ENCODE measurements around the gene IGFBP4.
"Not testable (repeated sequence)": the region's sequence is repeated elsewhere in the genome, so short reads cannot be mapped to it uniquely, and the experiment has no call there.

IGFBP4 gene

DNA sequence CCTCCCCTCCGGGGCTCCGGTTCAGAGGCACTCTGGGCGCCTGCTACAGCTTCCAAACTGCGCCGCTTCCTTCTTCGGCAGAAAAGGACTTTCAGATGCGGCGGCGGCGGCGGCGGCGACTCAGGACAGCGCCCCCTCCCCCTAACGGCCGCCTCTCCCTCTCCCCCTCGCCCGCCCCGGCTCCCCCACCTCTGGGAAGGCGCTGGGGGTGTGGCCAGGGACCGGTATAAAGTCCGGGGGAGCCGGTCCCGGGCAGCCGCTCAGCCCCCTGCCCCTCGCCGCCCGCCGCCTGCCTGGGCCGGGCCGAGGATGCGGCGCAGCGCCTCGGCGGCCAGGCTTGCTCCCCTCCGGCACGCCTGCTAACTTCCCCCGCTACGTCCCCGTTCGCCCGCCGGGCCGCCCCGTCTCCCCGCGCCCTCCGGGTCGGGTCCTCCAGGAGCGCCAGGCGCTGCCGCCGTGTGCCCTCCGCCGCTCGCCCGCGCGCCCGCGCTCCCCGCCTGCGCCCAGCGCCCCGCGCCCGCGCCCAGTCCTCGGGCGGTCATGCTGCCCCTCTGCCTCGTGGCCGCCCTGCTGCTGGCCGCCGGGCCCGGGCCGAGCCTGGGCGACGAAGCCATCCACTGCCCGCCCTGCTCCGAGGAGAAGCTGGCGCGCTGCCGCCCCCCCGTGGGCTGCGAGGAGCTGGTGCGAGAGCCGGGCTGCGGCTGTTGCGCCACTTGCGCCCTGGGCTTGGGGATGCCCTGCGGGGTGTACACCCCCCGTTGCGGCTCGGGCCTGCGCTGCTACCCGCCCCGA, at the start of gene IGFBP4:
Gene IGFBP4 (plus strand): TSS at position 255 of the 792 bp plus-strand sequence. CDS start 286 bp downstream, at position 541.
- no peak for DNase-seq (ENCODE audit: low spot score)

DNA sequence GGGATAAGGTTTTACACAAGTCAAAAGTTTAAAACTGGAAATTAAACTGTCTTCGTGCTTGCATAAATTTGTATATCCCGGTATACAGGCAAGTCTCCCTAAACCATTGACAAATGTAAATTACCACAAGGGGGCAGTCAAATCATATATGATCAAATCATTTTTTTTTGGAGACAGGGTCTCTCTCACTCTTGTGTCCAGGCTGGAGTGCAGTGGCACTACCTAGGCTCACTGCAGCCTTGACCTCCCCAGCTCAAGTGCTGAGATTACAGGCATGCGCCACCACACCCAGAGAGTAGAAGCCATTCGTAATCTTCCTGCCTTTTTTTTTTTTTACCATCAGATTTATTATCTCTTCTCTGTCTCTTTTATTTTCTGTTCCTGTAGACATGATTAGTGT, 44.1 kb upstream of the IGFBP4 start:
- peak; percentile 75 for DNase-seq (ENCODE audit: low spot score)

DNA sequence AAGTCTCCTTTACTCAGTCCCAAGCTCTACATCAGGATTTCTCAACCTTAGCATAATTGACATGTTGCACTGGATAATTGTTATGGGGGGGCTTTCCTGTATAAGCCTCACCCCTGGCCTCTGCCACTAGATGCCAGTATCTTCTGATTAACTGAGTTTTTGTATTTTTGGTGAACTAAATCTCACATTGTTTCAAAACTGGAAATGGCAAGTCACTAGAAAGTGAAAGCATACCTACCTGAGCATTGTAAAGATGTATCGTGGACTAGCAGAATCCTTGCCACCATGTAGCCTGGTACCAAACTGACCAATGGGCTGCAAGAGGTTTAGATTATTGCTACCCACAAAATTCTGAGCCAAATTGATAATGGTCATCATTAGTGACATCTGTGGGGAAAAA, 40.6 kb upstream of the IGFBP4 start:
- DNase-seq (ENCODE audit: low spot score) = no peak

DNA sequence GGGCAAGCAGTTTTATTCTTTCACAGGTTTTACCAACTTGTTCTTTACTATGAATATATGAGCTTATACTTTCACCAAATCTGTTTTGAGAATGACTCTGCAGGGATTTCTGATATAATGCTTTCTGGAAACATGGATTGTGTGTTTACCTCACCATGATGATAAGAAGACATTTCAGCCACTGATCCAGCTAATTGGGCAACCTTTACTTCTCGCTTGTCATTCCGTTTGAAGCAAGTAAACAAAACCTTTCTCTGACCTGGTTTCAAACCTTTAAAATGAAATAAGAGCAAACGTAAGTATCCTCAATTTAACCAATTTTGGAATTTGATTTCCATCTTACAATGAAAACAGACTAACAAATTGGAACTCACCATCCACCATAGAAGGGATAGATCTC, 39.2 kb upstream of the IGFBP4 start:
- DNase-seq (ENCODE audit: low spot score) = no peak

DNA sequence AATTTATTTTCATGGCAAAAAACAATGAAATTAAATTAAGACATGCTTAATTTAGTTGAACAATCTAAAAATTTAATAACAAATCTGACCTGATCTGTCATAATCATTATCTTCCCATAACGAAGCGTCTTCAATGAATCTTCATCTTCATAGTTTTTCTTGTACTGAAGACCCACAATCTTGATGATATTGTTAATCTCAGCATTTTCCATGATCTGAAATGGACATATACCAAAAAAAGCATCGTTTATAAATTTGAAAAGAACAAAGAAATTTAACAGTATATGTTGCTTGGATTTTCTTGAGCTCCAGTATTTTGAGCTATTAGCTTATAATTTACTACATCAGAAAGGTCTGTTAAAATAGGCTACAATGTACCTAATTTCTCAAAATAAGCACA, 35.8 kb upstream of the IGFBP4 start:
- DNase-seq (ENCODE audit: low spot score) = no peak

DNA sequence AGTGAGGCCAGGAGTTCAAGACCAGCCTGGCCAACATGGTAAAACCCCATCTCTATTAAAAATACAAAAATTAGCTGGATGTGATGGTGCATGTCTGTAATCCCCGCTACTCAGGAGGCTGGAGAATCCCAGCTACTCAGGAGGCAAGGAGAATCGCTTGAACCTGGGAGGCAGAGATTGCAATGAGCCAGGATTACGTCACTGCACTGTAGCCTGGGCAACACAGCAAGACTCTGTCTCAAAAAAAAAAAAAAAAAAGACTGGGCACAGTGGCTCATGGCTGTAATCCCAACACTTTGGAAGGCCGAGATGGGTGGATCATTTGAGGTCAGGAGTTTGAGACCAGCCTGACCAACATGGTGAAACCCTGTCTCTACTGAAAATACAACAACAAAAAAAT, 33.7 kb upstream of the IGFBP4 start:
- not testable (repeated sequence) for DNase-seq (ENCODE audit: low spot score)

DNA sequence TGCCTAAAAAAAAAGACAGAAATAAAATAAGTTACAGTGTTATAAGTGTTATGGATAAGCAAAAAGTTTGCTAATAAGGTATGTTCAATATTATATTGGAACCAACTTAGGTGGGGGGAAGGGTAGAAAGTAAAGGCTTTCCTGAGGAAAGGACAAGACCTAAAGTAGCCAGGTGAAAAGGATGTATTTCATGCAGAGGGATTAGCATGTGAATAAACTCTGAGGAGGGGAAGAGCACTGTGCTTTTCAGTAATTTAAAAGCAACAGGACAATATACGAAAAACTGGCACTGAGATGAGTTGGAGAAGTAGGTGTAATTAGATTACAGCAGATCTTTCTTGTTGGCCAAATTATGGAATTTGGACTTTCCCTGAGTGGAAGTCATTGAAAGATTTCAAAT, 33.2 kb upstream of the IGFBP4 start:
- no peak for DNase-seq (ENCODE audit: low spot score)

DNA sequence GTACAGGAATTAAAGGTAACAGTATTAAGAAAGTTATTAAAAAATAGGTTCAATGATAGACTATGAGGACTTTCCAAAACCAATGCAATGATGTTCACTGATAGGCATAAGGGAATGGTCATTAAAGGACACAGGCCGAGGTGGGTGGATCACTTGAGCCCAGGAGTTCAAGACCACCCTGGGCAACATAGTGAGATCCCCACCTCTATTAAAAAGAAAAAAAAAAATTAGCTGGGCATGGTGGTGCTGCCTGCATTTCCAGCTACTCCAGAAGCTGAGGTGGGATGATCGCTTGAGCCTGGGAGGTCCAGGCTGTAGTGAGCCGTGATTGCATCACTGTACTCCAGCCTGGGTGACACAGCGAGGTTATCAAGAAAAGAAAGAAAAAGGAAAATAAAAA, 31.4 kb upstream of the IGFBP4 start:
- no peak for DNase-seq (ENCODE audit: low spot score)

DNA sequence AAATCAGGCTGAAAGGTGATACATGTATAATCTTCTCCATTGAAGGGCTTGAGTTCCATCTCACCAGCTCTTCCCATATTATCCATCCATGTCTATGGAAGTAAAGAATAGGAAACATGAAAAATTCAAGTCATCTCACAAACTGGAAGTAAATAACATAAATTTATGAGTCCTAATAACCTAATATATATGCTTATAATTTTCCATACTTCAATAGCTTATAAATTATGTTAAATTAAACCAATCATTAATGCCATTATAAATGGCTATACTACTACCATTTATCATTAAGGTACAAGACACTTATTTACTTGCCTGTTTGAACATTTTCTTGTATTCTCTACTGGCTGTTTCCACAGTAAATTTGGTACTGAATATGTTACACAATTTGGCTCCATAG, 30.4 kb upstream of the IGFBP4 start:
- no peak for DNase-seq (ENCODE audit: low spot score)

DNA sequence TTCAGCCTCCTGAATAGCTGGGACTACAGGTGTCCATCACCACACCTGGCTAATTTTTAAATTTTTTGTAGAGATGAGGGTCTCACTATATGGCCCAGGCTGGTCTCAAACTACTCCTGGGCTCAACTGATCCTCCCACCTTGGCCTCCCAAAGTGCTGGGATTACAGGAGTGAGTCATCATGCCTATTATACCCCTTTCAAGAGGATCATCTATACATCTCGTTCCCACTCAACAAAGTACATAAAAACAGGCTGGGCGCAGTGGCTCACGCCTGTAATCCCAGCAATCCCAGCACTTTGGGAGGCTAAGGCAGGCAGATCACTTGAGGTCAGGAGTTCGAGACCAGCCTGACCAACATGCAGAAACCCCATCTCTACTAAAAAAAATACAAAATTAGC, 28.9 kb upstream of the IGFBP4 start:
- DNase-seq (ENCODE audit: low spot score) = not testable (repeated sequence)

DNA sequence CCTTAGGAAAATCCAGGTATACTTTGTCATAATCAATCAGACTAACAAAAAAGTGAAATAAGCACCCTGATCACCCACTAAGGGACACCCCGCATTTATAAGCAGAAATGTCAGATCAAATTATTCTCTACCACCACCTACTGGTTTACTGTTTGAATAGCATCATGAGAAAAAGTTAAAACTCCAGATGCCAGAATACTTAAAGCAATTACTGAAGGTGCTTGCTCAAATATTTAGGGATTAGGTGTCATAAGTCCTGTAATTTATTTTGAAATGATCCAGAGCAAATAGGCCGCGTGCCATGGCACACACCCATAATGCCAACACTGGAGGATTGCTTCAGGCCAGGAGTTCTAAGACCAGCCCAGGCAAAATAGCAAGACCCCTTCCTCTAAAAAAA, 27.9 kb upstream of the IGFBP4 start:
- peak; percentile 69 for DNase-seq (ENCODE audit: low spot score)

DNA sequence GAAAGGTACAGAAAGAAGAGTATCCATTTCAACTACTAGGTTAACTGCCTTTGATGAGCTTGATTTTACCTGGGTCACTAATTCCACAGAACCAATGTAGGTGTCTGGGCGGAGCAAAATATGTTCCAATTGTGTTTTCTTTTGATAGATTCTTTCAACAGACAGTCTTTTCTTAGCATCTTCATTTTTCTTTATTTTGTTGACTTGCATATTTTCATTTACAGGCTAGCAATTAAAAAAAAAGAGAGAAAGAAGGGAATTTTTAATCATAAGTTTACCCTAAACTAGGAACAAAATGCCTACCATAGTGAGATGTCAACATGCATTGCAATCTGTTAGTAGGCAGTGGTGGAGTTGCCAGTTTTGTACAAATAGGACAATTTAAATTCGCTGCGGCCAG, 26.6 kb upstream of the IGFBP4 start:
- DNase-seq (ENCODE audit: low spot score) = no peak

DNA sequence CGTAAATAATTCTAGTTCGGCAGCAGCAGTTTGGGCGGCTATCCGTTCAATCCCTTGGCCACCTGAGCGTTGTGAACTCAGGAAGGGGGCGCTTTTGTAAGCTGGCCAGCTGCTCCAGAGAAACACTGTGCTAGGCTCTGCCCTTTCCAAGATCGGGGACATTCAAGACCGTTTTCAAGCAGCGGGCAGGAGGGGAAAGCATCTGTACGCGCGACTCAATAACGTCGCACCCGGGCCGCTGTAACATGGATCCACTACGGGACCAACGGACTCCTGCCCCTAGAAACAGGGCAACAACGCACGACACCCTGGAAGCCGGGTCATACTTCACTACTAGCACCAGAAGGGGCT, 26.0 kb upstream of the IGFBP4 start:
- peak; percentile 59 for DNase-seq (ENCODE audit: low spot score)

DNA sequence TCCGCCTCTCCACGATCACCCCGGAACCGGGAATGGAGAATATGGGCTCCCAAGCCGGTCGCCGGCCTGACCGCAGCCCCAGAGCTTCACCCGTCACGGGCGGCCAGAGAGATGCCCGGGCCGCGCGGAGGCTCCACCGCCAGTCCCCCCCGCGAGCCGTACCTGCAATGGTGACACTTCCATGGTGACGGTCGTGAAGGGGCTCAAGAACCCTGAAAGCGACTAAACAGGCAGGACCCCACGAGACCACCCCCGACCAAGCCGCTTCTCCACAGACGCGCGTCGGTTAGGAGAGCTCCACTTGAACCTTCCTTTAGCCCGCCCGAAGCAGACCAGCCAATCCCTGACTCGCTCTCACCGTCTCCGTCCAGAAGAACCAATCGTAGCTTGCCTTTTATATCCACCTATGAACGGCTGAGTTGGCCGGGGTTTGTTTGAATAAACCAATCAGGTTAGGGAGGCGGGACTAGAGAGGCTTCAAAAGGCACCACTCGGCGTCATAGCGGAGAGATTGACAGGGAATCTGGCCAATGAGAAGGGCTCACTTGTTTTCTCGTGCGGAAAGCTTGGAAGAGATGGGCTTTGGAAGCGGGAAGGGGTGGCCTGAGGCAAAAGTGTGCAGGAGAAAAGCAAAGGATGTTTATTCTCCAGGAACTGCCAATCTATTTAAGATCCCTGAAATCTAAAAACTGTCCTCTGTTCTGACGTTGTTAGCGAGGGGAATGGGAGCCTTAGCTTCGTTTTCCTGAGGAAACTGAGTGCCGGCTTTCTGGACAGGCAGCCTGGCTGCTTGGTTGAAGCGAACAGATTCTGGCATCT, 25.4 kb upstream of the IGFBP4 start, which contains the start of gene TOP2A:
Gene TOP2A (minus strand): TSS at position 288 of the 819 bp plus-strand sequence. CDS start 105 bp downstream, at position 183.
- peak; percentile 100 for DNase-seq (ENCODE audit: low spot score)

DNA sequence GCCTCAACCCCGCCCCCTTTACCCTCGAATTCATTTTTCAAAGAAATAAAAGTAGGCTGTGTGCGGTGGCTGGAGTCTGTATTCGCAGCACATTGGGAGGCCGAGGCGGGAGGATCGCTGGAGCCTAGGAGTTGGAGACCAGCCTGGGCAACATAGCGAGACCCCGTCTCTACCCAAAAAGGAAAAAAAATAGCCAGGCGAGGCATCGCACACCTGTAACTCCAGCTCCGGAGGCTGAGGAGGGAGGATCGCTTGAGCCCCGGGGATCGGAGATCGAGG, 24.9 kb upstream of the IGFBP4 start:
- no peak for DNase-seq (ENCODE audit: low spot score)

DNA sequence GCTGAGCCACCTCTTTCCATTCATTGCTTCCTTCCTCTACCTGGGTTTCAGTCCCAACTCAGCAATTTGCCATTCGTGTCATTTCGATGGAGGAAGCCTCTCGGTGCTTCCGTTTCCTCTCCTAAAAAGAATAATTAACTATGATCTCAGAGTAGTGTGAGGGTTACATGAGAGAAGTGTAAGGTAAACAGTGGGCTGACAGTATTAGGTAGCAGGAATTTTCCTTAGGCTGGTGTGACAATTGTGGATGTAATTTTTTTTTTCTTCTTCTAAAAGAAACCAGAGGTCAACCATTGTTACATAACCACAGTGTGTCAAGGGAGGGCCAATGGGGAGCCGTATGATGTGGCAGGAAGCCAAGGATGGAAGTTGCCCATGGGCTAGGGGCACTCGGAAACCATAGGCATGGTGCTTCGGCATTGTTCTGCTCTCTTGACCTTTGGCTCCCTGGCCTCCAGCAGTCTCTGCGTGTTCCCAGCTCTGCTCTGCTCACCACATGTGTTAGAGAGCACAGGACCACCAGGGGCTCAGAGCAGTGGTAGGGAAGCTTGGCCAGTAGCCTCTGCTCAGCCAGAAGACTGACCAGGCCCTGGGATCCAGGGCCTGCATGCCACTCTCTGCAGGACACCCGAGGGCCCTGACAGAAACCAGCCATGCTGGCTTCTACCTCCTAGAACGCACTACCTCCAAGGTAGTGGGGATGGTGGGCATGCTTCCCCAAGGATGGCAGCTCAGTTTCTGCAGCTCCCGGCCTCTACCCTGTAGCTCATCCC, 23.5 kb upstream of the IGFBP4 start:
- DNase-seq (ENCODE audit: low spot score) = no peak

DNA sequence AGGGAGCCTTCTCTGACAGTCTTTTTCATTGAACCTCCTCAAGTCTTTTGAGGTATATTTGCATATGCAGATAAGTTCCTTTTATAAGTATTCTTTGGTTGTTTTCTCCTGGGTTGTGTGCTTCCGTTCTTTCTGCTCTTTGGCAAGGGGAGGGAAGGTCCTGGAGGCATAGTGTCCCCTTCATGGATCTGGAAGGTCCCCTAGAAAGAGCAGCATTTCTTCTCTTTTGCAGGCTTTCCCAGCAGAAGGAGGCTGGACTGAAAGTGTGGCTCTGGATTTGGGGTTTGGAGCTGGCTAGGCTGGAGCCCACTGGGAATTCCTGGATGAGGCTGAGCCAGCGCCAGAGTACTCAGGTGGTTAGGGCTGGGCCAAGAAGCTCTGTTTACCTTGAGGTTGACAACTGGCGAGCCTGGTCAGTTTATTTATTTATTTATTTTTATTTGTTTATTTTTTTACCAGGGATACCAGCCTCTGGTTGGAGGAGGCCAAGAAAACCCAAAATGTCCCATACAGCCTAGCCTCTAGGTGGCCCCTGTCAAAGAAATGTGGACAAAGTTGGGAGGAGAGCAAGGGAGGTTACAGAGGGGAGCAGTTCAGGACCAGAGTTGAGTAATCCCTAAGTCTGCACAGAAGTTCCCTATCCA, 20.1 kb upstream of the IGFBP4 start:
- no peak for DNase-seq (ENCODE audit: low spot score)

DNA sequence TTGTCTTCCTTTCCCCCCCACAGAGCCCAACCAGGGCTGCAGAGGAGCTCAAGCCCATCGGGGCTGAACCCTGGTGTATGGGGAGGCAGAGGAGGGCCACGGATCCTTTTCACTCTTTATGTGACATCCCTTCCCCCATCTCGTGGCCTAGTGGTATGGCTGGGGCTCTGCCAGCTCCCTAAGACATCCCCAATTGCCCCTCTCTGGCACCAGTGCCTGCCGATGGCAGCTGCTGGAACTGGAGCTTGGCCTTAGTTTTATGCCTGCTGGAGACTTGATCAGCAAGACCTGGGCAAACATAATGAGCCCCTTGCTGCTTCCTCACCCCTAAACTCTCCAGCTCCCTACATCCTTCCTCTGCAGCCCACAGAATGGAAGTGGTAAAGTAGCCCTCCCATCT, 17.5 kb upstream of the IGFBP4 start:
- no peak for DNase-seq (ENCODE audit: low spot score)

DNA sequence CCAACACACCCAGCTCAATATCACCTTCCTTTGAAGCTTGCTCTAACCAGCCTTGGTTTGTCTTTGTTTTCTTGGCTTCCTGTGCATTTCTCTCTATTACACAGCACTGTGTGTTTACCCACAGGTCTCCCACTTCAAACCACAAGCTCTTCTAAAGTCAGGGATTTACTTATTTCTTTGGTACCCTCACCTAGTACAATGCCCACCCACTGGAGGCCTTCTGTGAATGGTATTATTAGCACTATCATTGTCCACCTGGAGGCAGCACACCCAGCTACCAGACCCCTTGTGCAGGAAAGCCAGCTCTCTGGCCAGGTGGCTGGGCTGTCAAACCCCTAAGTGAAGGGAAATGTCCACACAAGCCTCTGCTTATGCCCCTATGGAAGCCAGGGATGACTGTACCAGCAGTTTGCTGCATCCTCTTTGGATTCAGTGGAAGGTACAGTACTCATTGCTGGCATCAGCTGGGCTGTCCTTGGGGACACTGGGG, 16.2 kb upstream of the IGFBP4 start:
- DNase-seq (ENCODE audit: low spot score) = no peak

DNA sequence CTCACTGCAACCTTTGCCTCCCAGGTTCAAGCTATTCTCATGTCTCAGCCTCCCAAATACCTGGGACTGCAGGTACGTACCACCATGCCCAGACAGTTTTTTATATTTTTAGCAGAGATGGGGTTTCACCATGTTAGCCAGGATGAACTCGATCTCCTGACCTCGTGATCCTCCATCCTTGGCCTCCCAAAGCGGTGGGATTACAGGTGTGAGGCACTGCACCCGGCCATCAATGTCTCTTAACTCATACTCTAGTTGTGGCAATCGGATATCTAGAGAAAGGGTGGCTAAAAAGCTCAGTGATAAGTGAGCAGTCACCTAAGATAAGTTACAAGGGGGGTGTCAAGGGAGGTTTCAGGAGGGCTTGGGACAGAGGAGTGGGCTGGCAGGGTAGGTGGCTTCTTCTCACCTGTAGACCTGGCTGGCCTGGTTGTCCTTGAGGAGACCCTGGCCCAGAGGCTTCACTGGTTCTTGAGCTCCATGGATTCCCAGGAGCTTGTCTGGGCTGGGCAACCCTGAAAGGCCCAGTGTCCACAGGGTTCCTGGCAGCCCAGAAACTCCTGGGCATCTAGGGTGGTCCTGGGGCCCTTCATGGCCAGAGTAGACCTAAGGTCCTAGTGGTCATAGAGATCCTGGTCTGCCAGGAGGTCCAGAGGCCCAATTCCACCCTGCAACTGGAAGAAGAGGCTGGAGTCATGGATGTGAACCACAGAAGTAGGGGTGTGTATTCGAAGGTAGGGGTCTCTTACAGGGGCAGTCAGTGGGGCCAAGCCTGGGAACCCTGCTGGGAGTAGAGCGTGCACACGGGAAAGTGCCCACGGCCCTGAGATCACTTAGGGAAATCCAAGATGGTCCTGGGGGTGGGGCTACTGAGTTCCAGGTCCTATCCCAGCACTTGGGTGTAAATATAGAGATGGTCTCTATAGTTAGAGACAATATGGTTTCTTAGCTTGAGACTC, 12.7 kb upstream of the IGFBP4 start:
- DNase-seq (ENCODE audit: low spot score) = no peak

DNA sequence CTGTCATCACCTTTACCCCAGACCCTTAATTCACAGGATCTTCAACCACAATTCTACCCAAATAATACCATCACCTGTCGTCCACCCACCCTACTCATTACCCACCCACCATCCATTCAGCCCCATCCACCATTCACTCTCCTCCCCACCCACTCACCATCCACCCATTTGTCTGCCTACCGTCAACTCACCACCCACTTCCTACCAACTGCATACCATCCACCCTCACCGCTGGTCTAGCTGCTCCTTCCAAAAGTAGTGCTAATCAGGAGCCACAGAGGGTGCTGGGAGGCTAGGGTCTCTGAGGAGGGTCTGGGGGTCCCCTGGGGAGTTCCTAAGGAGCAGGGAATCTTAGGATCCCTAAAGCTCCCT, 12.0 kb upstream of the IGFBP4 start:
- DNase-seq (ENCODE audit: low spot score) = no peak
